ENCODE data around the gene SCN2B.

SCN2B gene

GRCh38 chr11:118166641-118167040 is 9.8 kb downstream of the SCN2B start:
- Histone ChIP-seq H3K9me3 (ENCODE audit: control insufficient read depth, low read length) (no peaks in the 10 kb centered on the region), H3K36me3 (ENCODE audit: control insufficient read depth, insufficient read depth, low read length) (no peaks in the 10 kb centered on the region), H3K9ac (no peak overlapping the region), H3K79me2 (no peaks in the 10 kb centered on the region), H3K4me2 (ENCODE audit: low read length) (no peak overlapping the region), H2AFZ (no peak overlapping the region), H3K27me3 (ENCODE audit: control insufficient read depth, insufficient read depth, low read length) (no peaks in the 10 kb centered on the region), H3K27ac (no peak overlapping the region), H3K4me1 (no peaks in the 10 kb centered on the region), H3K4me3 (ENCODE audit: low read depth, low read length) (no peak overlapping the region)
- TF ChIP-seq CTCF (IDR thresholded peaks at IDR 0.05): no peak

GRCh38 chr11:118164885-118165284 is 11.6 kb downstream of the SCN2B start:
- Histone ChIP-seq H2AFZ (no peak overlapping the region), H3K4me1 (no peaks in the 10 kb centered on the region), H3K36me3 (ENCODE audit: control insufficient read depth, insufficient read depth, low read length) (no peaks in the 10 kb centered on the region), H3K9me3 (ENCODE audit: control insufficient read depth, low read length) (no peaks in the 10 kb centered on the region), H3K27ac (no peak overlapping the region), H3K4me2 (ENCODE audit: low read length) (no peak overlapping the region), H3K4me3 (ENCODE audit: low read depth, low read length) (no peak overlapping the region), H3K27me3 (ENCODE audit: control insufficient read depth, insufficient read depth, low read length) (no peaks in the 10 kb centered on the region), H3K79me2 (no peaks in the 10 kb centered on the region), H3K9ac (no peak overlapping the region)
- TF ChIP-seq CTCF (IDR thresholded peaks at IDR 0.05): no peak

- Histone ChIP-seq H3K9ac (no peak overlapping the region), H3K4me2 (ENCODE audit: low read length) (no peak overlapping the region), H3K4me1 (no peaks in the 10 kb centered on the region), H3K27ac (no peak overlapping the region), H3K36me3 (ENCODE audit: control insufficient read depth, insufficient read depth, low read length) (no peaks in the 10 kb centered on the region), H3K27me3 (ENCODE audit: control insufficient read depth, insufficient read depth, low read length) (no peaks in the 10 kb centered on the region), H3K9me3 (ENCODE audit: control insufficient read depth, low read length) (no peaks in the 10 kb centered on the region), H2AFZ (no peak overlapping the region), H3K79me2 (no peaks in the 10 kb centered on the region), H3K4me3 (ENCODE audit: low read depth, low read length) (no peak overlapping the region)
- TF ChIP-seq CTCF (IDR thresholded peaks at IDR 0.05): no peak
Observed at GRCh38 chr11:118163494-118163893, 12.9 kb downstream of the SCN2B start.

GRCh38 chr11:118162846-118163245 is 13.6 kb downstream of the SCN2B start:
- Histone ChIP-seq H3K4me2 (ENCODE audit: low read length) (no peak overlapping the region), H3K27me3 (ENCODE audit: control insufficient read depth, insufficient read depth, low read length) (no peaks in the 10 kb centered on the region), H3K36me3 (ENCODE audit: control insufficient read depth, insufficient read depth, low read length) (no peaks in the 10 kb centered on the region), H3K4me1 (no peaks in the 10 kb centered on the region), H3K9me3 (ENCODE audit: control insufficient read depth, low read length) (no peaks in the 10 kb centered on the region), H2AFZ (no peak overlapping the region), H3K4me3 (ENCODE audit: low read depth, low read length) (no peak overlapping the region), H3K9ac (no peak overlapping the region), H3K79me2 (no peaks in the 10 kb centered on the region), H3K27ac (no peak overlapping the region)
- TF ChIP-seq CTCF (IDR thresholded peaks at IDR 0.05): no peak

GRCh38 chr11:118161786-118162185 is 14.7 kb downstream of the SCN2B start:
- no peaks in the 10 kb centered on the region for H3K27me3 ChIP-seq (ENCODE audit: control insufficient read depth, insufficient read depth, low read length)
- H3K36me3 ChIP-seq (ENCODE audit: control insufficient read depth, insufficient read depth, low read length): no peaks in the 10 kb centered on the region
- no peaks in the 10 kb centered on the region for H3K79me2 ChIP-seq
- no peak overlapping the region for H3K9ac ChIP-seq
- H3K9me3 ChIP-seq (ENCODE audit: control insufficient read depth, low read length): no peaks in the 10 kb centered on the region
- no peak overlapping the region for H3K27ac ChIP-seq
- no peaks in the 10 kb centered on the region for H3K4me1 ChIP-seq
- H3K4me2 ChIP-seq (ENCODE audit: low read length): no peak overlapping the region
- TF ChIP-seq CTCF (IDR thresholded peaks at IDR 0.05): no peak
- no peak overlapping the region for H3K4me3 ChIP-seq (ENCODE audit: low read depth, low read length)
- no peak overlapping the region for H2AFZ ChIP-seq
